Liver (tissue), 9 donors: ENCODE data around the gene OTUD7B. TPM values are rescaled to one million over a fixed set of nuclear protein-coding genes. Genes with fewer than 3 reads are reported as not detected.
A peak's percentile ranks its signal among the peaks of the same experiment; 100 is the strongest.

Experiments used
- DNase-seq: peaks from one replicate; pipeline ENCODE4 v3.0.0-alpha.2; 2017; ENCODE audit warnings: low spot score
- H3K27ac ChIP-seq, 2 donors: one replicate each; pipeline ENCODE4 v1.7.0; 2013; ENCODE audit warnings: inconsistent platforms in 2 of 2, low read length in 2 of 2, control low read depth in 1 of 2, low read depth in 1 of 2, mild to moderate bottlenecking in 1 of 2
- H3K27me3 ChIP-seq, 4 donors: one replicate each; pipeline versions ENCODE4 v1.6.1 to v1.7.0; 2013; ENCODE audit warnings: low read length in 3 of 4, inconsistent platforms in 1 of 4, mild to moderate bottlenecking in 1 of 4, moderate library complexity in 1 of 4; ENCODE audit not compliant: control insufficient read depth in 4 of 4, insufficient read depth in 4 of 4
- H3K36me3 ChIP-seq, 4 donors: one replicate each; pipeline versions ENCODE4 v1.6.1 to v1.7.0; 2013; ENCODE audit warnings: low read length in 3 of 4, mild to moderate bottlenecking in 3 of 4, low read depth in 1 of 4, moderate library complexity in 1 of 4; ENCODE audit not compliant: control insufficient read depth in 4 of 4, insufficient read depth in 3 of 4
- H3K4me1 ChIP-seq, 4 donors: one replicate each; pipeline versions ENCODE4 v1.6.1 to v1.7.0; 2013; ENCODE audit warnings: low read length in 3 of 4, mild to moderate bottlenecking in 3 of 4, moderate library complexity in 1 of 4; ENCODE audit not compliant: control insufficient read depth in 4 of 4, insufficient read depth in 4 of 4
- H3K4me3 ChIP-seq, 3 donors: one replicate each; pipeline versions ENCODE4 v1.6.1 to v1.7.0; 2013; ENCODE audit warnings: low read length in 3 of 3, control low read depth in 1 of 3, low read depth in 1 of 3, mild to moderate bottlenecking in 1 of 3
- H3K9ac ChIP-seq, 2 donors: one replicate each; pipeline ENCODE4 v1.7.0; 2013; ENCODE audit warnings: low read length in 2 of 2, mild to moderate bottlenecking in 2 of 2, moderate library complexity in 2 of 2, control low read depth in 1 of 2, low read depth in 1 of 2
- H3K9me3 ChIP-seq, 4 donors: one replicate each; pipeline versions ENCODE4 v1.6.1 to v1.7.0; 2013; ENCODE audit warnings: low read length in 3 of 4; ENCODE audit not compliant: control insufficient read depth in 4 of 4
- ATF3 ChIP-seq: IDR thresholded peaks from 2 replicates; pipeline ENCODE4 v1.6.1; 2016; ENCODE audit warnings: antibody characterized with exemption
- EGR1 ChIP-seq, 2 donors: IDR thresholded peaks; 2 replicates each; pipeline ENCODE4 v1.6.1; 2016 to 2018; ENCODE audit warnings: antibody characterized with exemption in 2 of 2, low read depth in 2 of 2
- FOXA1 ChIP-seq: IDR thresholded peaks from 2 replicates; pipeline ENCODE4 v1.6.1; 2016; ENCODE audit warnings: antibody characterized with exemption
- FOXA2 ChIP-seq: IDR thresholded peaks from 2 replicates; pipeline ENCODE4 v1.6.1; 2016; ENCODE audit warnings: antibody characterized with exemption
- GABPA ChIP-seq, 2 donors: IDR thresholded peaks in 1 of 2; conservative IDR thresholded peaks in 1 of 2; 2 replicates each; pipeline ENCODE4 v1.6.1; 2016; ENCODE audit warnings: antibody characterized with exemption in 2 of 2, mild to moderate bottlenecking in 1 of 2, moderate library complexity in 1 of 2
- HNF4A ChIP-seq, 2 donors: conservative IDR thresholded peaks; 2 replicates each; pipeline ENCODE4 v1.6.1; 2016; ENCODE audit warnings: antibody characterized with exemption in 2 of 2, mild to moderate bottlenecking in 2 of 2
- HNF4G ChIP-seq: IDR thresholded peaks from 2 replicates; pipeline ENCODE4 v1.6.1; 2016; ENCODE audit warnings: antibody characterized with exemption
- JUND ChIP-seq, 2 donors: IDR thresholded peaks; 2 replicates each; pipeline ENCODE4 v1.6.1; 2016; ENCODE audit warnings: antibody characterized with exemption in 2 of 2
- NR2F2 ChIP-seq: IDR thresholded peaks from 2 replicates; pipeline ENCODE4 v1.6.1; 2016; ENCODE audit warnings: antibody characterized with exemption
- RAD21 ChIP-seq, 2 donors: IDR thresholded peaks; 2 replicates each; pipeline ENCODE4 v1.6.1; 2016; ENCODE audit warnings: antibody characterized with exemption in 2 of 2, mild to moderate bottlenecking in 2 of 2
- REST ChIP-seq: IDR thresholded peaks from 2 replicates; pipeline ENCODE4 v1.6.1; 2016; ENCODE audit warnings: antibody characterized with exemption, mild to moderate bottlenecking
- RXRA ChIP-seq, 2 donors: IDR thresholded peaks; 2 replicates each; pipeline ENCODE4 v1.6.1; 2017 to 2018; ENCODE audit warnings: antibody characterized with exemption in 2 of 2, mild to moderate bottlenecking in 1 of 2
- SP1 ChIP-seq: IDR thresholded peaks from 2 replicates; pipeline ENCODE4 v1.6.1; 2018; ENCODE audit warnings: antibody characterized with exemption, mild to moderate bottlenecking
- TAF1 ChIP-seq: conservative IDR thresholded peaks from 2 replicates; pipeline ENCODE4 v1.6.1; 2016; ENCODE audit warnings: antibody characterized with exemption, mild to moderate bottlenecking
- YY1 ChIP-seq: IDR thresholded peaks from 2 replicates; pipeline ENCODE4 v1.6.1; 2016; ENCODE audit warnings: antibody characterized with exemption, mild to moderate bottlenecking
- ZBTB33 ChIP-seq: IDR thresholded peaks from 2 replicates; pipeline ENCODE4 v1.6.1; 2016; ENCODE audit warnings: antibody characterized with exemption
- WGBS: extraction: QIAGEN DNeasy Blood & Tissue Kit; methylation state at CpG from one replicate; pipeline ENCODE4 v1.1.7; 2013; 5-methylcytosine and 5-hydroxymethylcytosine counted together
- polyA plus RNA-seq, 2 donors: library from polyadenylated mRNA; stranded (reverse) in 1 of 2; unstranded in 1 of 2; fragments of 200-250 nt in 1 of 2; fragments of >200 nt in 1 of 2; fragmentation: Nextera tagmentation in 1 of 2; extraction: Ambion mirVana in 1 of 2; gene quantifications; one replicate each; pipeline versions ENCODE4 v1.2.1 to v1.2.3, GENCODE V29; 2013 to 2015
- total RNA-seq, 2 donors: library from RNA; depleted of rRNA; stranded (reverse); fragments of >200 nt; gene quantifications; one replicate each; pipeline ENCODE4 v1.2.3, GENCODE V29; 2014
- TF ChIP-seq, protein P1 (sequence below): fragments of 150-350 bp; IDR thresholded peaks from 2 replicates; pipeline ENCODE4 v1.5.1; 2017; ENCODE audit warnings: improper control_type of control experiment, low read depth, low read length; ENCODE audit not compliant: missing input control
- donor health status: healthy.
- donor health status: healthy.
- donor health status: healthy.
- donor health status: healthy.
- donor health status: healthy.

The OTUD7B gene
- total and polyA plus RNA-seq, 4 donors = 2.1 to 19.2 (median 6.9) TPM

DNA sequence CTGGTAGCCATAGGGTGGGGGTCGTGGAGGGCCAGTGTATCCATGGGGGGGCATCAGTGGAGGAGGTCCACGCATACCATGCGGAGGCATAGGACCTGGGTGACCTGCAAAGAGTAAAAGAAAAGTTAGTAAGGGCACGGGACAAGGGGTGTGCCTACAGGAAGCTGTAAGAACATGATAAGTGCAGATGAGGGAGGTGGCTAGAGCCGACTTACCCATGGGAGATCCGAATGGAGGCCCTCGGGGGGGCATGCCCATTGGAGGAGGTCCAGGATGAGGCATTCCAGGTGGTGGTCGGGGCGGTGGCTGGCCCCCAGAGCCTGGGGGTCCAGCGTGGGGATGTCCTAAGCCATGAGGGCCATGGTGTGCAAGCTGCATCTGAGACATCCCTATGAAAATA lies 86.9 kb downstream of the OTUD7B start:
- Histone ChIP-seq H3K9me3 (no peaks in the 10 kb centered on the region), H3K4me1 (peaks cover 5 to 21% (median 15%) of the 10 kb centered on the region in 4 donors), H3K27ac (no peak overlapping the region), H3K4me3 (no peak overlapping the region), H3K27me3 (no peaks in the 10 kb centered on the region), H3K36me3 (peaks cover 6 to 44% (median 30%) of the 10 kb centered on the region in 4 donors), H3K9ac (no peak overlapping the region)
- 88% methylated on average over 10 of the region's 10 CpGs for WGBS
- TF ChIP-seq HNF4A (conservative IDR thresholded peaks at IDR 0.05) = no peak
- TF ChIP-seq RAD21 (IDR thresholded peaks at IDR 0.05) = no peak
- TF ChIP-seq REST = no peak
- no peak for TF ChIP-seq RXRA (IDR thresholded peaks at IDR 0.05)
- no peak for TF ChIP-seq ATF3
- no peak for TF ChIP-seq HNF4G
- TF ChIP-seq NR2F2 = no peak
- no peak for TF ChIP-seq JUND (IDR thresholded peaks at IDR 0.05)
- TF ChIP-seq SP1 = no peak
- no peak for TF ChIP-seq TAF1
- no peak for TF ChIP-seq FOXA2
- TF ChIP-seq EGR1 (IDR thresholded peaks at IDR 0.05; ENCODE audit: low read depth in 2 of 2) = no peak
- TF ChIP-seq FOXA1 = no peak
- no peak for TF ChIP-seq ZBTB33
- no peak for TF ChIP-seq YY1
- TF ChIP-seq, protein P1, sequence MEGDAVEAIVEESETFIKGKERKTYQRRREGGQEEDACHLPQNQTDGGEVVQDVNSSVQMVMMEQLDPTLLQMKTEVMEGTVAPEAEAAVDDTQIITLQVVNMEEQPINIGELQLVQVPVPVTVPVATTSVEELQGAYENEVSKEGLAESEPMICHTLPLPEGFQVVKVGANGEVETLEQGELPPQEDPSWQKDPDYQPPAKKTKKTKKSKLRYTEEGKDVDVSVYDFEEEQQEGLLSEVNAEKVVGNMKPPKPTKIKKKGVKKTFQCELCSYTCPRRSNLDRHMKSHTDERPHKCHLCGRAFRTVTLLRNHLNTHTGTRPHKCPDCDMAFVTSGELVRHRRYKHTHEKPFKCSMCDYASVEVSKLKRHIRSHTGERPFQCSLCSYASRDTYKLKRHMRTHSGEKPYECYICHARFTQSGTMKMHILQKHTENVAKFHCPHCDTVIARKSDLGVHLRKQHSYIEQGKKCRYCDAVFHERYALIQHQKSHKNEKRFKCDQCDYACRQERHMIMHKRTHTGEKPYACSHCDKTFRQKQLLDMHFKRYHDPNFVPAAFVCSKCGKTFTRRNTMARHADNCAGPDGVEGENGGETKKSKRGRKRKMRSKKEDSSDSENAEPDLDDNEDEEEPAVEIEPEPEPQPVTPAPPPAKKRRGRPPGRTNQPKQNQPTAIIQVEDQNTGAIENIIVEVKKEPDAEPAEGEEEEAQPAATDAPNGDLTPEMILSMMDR = no peak
- peak; percentile 56 for DNase-seq

- Histone ChIP-seq H3K9ac (no peak within 1 kb of the TSS), H3K4me1 (no peaks in the 10 kb centered on the region), H3K27me3 (no peaks in the 10 kb centered on the region), H3K36me3 (peaks cover 0 to 7% (median 2%) of the 10 kb centered on the region in 4 donors), H3K9me3 (no peaks in the 10 kb centered on the region), H3K4me3 (peak within 1 kb of the TSS in 1 of 3 donors; percentile 23), H3K27ac (no peak within 1 kb of the TSS)
- WGBS = 6% methylated on average over 24 of the region's 24 CpGs
- no peak for DNase-seq
- TF ChIP-seq ATF3 (no peak), SP1 (no peak), ZBTB33 (no peak), FOXA1 (no peak), GABPA (IDR thresholded peaks at IDR 0.05 in 1 of 2, conservative IDR thresholded peaks at IDR 0.05 in 1 of 2) (no peak), YY1 (no peak), TAF1 (no peak), HNF4G (no peak), JUND (IDR thresholded peaks at IDR 0.05) (no peak), FOXA2 (no peak), REST (no peak), RAD21 (IDR thresholded peaks at IDR 0.05) (no peak)
Measured at GRCh38 chr1:149917571-149918144, 92.9 kb downstream of the OTUD7B start, which contains the start of gene SV2A. TSS of gene SV2A (minus strand) at chr1:149917844. CDS start at chr1:149913840, 4,004 bp downstream.
